GM12891 (cell line): ENCODE data around the gene ARHGEF1.

Source experiments
- POLR2A ChIP-seq: IDR thresholded peaks from 2 replicates; pipeline ENCODE4 v1.6.1; 2011; ENCODE audit warnings: low read depth, low read length, control low read depth
- POLR2AphosphoS5 ChIP-seq: IDR thresholded peaks from 2 replicates; pipeline ENCODE4 v1.6.1; 2011; ENCODE audit warnings: low read depth, low read length, control low read depth

DNA sequence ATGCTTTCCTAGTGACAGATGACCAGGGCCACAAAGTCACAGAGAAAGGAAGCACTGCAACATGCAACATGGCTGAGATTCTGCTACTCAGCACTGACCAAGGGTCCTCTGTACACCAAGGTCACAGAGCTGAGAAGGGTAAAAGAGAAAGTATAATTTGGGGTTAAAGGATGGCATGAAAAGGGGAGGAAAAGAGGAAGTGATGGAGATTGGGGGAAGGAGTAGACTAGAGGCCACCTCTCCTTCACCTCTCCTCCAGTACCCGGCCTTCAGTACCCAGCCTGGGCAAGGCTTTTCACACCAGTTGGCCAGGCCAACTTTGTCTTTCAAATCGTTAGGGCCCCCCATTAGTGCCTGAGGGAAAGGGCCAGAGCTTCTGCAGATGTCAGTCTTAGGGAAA is 29.2 kb upstream of the ARHGEF1 start:
- TF ChIP-seq POLR2AphosphoS5 (no peak), POLR2A (no peak)
